SK-N-DZ (cell line): ENCODE results near the gene CTTN.

Experiments
- DNase-seq: peaks from one replicate; pipeline ENCODE4 v3.0.0-alpha.2; 2015; ENCODE audit warnings: low spot score

CTTN gene

GRCh38 chr11:70409437-70409836, 11.1 kb downstream of the CTTN start:
- DNase-seq, result no peak

GRCh38 chr11:70409871-70410270, 11.5 kb downstream of the CTTN start:
- DNase-seq, result no peak

GRCh38 chr11:70410276-70411205, 12.2 kb downstream of the CTTN start:
- no peak for DNase-seq

- DNase-seq, result no peak
Observed at GRCh38 chr11:70411713-70412452, 13.6 kb downstream of the CTTN start.

GRCh38 chr11:70413151-70413550, 14.8 kb downstream of the CTTN start:
- no peak for DNase-seq

GRCh38 chr11:70414341-70415100, 16.2 kb downstream of the CTTN start:
- DNase-seq, result no peak

GRCh38 chr11:70415191-70415590, 16.9 kb downstream of the CTTN start:
- DNase-seq, result no peak

GRCh38 chr11:70415642-70416395, 17.5 kb downstream of the CTTN start:
- DNase-seq, result no peak

GRCh38 chr11:70416881-70417280, 18.6 kb downstream of the CTTN start:
- DNase-seq, result no peak

- no peak for DNase-seq
Observed at GRCh38 chr11:70418130-70418529, 19.8 kb downstream of the CTTN start.

GRCh38 chr11:70419307-70420007, 21.1 kb downstream of the CTTN start:
- no peak for DNase-seq

GRCh38 chr11:70420008-70420464, 21.7 kb downstream of the CTTN start:
- DNase-seq, result no peak

GRCh38 chr11:70420496-70420895, 22.2 kb downstream of the CTTN start:
- DNase-seq, result no peak

GRCh38 chr11:70421123-70421522, 22.8 kb downstream of the CTTN start:
- DNase-seq, result no peak

GRCh38 chr11:70422692-70423522, 24.6 kb downstream of the CTTN start:
- DNase-seq, result no peak

GRCh38 chr11:70423523-70424505, 25.5 kb downstream of the CTTN start:
- DNase-seq, result no peak

- DNase-seq, result no peak
Observed at GRCh38 chr11:70424765-70425344, 26.5 kb downstream of the CTTN start.

GRCh38 chr11:70427436-70427835, 29.1 kb downstream of the CTTN start:
- DNase-seq, result no peak
